T-helper 22 cell (primary cell): ENCODE results near the gene MICALL1.
"Not testable (repeated sequence)": the region's sequence is repeated elsewhere in the genome, so short reads cannot be mapped to it uniquely, and the experiment has no call there.

Experiments used
- DNase-seq: peaks from one replicate; pipeline ENCODE4 v3.0.0-alpha.2; 2020; ENCODE audit warnings: low read depth

MICALL1 gene

DNA sequence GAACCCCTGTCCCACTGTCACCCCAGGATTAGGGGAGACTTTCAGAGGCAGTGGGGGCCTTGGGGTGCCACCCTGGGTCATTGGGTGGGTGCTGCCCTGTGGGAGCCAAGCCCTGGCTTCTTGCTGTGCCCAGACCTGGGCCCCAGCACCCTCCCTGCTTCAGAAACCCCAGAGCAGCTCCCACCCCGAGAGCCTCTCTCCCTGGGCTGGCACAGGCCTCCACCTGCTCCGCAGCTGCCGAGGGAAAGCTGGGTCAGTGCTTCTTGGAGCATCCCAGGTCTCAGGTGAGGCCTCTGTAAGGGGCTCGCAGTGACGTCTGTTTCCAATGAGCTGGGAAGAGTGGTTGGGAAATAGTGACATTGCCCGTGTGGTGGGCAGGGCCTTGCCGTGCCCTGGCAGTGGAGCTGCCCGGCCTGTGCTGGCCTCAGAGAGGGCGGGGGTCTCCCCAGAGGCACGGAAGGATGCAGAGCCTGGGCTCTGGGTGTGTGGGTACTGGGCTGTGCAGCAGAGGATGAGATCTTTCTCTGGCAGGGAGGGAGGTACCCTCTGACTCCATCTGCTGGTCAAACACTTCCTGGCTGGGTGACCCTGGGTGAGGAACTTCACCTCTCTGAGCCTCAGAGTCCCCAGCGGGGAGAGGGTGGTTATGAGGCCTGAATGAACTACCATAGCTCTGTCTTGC is 24.3 kb downstream of the MICALL1 start:
- DNase-seq: no peak

DNA sequence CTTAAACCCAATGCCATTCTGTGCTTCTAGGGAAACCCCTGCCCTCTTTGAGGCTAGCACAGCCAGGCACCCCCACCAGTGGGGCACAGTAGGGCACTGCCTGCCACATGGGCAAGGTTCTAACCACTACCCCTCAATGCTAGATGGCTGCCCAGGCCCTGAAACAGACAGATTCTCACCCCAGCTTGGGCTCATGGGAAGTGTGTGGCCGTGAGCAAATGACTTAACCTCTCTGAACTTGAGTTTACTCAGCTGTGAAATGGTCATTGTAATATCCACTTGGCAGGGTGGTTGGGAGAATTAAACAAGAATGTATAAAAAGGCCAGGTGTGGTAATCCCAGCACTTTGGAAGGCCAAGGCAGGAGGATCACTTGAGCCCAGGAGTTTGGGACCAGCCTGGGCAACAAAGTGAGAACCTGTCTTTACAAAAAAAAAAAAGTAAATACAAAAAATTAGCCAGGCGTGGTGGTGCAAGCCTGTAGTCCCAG is 24.9 kb downstream of the MICALL1 start:
- no peak for DNase-seq

DNA sequence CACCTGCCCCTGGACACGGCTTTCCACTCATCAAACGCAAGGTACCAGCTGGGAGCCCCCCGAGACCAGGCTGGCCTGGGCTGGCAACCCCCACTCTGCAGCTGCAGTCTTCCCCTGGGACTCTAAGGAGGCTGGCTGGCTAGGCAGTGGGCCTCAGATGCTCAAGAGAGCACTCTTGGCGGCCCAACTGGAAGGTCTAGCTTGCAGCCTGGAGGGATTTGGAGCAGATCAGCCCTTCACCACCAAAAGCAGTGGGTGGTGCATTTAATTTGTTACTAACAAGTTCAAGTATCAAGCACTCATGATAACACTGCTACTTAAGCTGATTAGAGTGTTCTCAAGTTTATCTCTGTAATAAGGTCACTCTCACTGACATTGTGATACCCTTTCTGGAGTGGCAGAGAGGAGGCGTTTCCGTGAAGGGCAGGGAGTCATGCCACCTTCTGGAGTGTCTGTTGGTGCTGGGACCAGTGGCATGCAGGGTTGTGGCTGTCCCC is 25.8 kb downstream of the MICALL1 start:
- no peak for DNase-seq

DNA sequence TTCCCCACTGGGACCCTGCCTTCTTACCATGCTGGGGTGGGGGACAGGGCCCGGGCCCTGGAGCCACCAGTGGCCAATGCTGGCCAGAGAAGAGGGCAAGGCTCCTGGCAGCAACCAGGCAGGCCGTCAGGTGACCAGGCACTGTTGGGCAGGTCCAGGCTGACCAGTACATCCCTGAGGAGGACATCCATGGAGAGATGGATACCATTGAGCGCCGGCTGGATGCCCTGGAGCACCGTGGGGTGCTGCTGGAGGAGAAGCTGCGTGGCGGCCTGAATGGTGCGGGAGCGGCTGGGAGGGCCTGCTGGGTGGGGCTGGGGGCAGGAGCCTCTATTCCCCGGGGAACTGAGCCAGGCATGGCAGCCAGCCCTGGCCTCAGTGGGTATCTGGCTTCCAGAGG is 26.3 kb downstream of the MICALL1 start:
- DNase-seq: no peak

DNA sequence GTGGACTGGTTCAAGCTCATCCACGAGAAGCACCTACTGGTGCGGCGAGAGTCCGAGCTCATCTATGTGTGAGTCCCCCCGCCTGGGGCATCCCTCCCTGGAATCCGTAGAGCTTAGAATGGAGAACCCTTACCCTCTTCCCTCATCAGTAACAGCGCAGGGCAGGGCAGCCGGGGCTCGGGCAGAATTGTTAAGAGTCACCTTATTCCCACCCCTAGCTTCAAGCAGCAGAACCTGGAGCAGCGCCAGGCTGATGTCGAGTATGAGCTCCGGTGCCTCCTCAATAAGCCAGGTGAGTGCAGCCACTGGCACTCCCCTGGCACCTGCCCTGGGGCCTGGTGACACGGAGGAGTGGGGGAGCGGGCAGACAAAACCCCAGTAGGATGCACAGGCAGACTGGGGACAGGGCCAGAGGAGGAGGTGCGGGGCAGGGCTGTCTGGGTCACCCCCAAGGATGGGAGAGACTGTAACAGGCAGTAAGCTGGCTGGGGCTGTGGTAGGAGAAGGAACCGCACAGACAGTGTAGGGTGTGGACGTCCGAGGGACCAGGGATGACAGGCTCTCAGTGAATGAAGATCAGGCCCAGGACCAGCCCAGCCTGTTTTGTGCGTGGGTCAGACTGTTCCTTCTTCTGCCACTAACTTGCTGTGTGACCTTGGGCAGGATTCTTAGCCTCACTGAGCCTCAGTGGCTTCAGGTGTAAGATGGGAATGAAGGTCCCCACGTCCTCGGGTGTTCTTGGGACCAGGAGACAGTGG is 26.9 kb downstream of the MICALL1 start:
- DNase-seq: no peak

DNA sequence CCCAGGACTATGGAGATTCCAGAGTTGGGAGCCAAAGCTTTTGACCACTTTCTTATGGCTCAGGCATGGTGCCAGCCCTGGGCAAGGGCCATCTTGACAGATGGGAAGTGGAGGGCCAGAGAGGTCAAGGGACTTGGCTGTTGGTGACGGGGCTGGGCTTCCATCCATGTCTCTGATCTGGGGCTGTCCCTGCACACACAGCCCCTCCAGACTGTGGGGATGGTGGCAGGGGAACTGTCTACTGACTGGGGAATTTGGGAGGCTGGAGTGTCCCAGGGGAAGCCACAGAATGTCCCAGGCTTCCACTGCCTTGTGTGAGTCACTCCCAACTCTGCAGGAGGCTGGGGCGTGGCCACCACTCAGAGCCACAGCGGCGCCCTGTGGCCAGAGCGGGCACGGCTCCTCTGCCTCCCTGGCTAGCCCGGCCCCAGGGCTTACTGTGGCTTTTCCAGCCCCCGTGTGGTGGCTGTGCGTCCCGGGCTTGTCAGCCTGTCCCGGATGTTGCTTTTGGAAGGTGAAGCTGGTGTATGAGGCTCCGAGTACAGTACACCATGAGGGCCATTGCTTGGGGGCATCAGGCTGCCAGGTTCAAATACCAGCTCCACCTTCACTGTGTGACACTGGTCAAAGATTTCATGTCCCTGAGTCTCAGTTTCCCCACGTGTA is 27.7 kb downstream of the MICALL1 start:
- DNase-seq: peak; percentile 53

DNA sequence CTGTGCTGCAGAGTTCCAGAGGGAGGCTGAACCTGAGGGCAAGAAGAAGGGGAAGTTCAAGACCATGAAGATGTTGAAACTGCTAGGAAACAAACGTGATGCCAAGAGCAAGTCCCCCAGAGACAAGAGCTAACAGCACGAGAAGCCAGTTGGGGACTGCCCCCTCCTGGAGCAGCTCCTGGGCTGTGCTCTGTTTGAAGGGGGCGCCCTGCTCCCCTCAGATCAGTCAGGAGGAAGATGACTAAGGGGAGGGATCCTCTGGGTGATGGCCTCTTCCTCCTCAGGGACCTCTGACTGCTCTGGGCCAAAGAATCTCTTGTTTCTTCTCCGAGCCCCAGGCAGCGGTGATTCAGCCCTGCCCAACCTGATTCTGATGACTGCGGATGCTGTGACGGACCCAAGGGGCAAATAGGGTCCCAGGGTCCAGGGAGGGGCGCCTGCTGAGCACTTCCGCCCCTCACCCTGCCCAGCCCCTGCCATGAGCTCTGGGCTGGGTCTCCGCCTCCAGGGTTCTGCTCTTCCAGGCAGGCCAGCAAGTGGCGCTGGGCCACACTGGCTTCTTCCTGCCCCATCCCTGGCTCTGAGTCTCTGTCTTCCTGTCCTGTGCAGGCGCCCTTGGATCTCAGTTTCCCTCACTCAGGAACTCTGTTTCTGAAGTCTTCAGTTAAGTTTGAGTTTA is 34.7 kb downstream of the MICALL1 start:
- DNase-seq: no peak

DNA sequence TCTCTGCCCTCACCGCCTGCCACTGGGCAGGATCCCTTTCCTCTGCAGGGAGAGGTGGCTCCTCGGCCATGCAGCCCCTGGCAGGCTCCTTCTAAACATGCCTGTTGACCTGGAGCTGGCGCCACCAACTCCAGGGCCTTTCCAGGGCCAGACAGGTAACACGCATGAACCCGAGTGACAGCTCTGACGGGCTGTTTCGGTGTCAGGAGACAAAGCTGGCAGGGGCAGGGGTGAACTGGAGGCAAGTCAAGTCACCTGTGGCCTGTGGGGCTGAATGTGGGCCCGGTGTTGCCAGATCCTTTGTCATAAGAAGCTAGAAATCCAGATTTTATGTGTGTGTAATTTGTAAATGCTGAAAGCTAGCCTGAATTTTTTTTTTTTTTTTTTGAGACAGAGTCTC is 36.0 kb downstream of the MICALL1 start:
- DNase-seq: no peak

DNA sequence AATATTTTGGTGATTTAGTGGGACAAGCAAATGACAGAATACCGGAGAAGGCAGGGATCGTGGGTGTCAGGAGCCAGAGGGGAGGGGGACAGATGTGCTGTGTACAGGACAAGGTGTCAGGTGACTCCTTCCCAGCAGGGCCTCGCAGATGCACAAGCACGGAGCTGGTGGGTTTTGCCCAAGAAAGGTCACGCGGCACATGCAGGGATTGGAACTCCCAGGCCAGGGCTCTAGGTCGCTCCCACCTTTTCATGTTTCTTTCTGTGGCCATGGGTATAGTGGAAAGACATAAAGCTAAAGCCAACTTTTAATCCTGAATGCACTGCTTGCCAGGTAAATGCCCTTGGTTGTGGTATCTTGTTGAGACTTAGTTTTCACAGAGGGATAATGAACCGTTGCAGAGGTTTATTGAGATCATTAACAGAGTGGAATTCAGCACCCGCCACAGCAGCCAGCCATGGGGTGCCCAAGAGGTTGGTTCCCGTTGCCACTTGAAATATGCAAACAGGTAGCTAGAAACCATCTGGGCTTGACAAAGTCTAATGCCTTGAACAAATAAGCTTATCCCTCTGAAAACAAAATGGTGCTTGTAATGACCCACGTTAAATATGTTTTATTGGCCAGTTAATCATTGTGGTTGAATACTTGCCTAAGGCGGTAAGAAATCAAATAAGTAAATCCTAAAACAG is 37.2 kb downstream of the MICALL1 start:
- no peak for DNase-seq

DNA sequence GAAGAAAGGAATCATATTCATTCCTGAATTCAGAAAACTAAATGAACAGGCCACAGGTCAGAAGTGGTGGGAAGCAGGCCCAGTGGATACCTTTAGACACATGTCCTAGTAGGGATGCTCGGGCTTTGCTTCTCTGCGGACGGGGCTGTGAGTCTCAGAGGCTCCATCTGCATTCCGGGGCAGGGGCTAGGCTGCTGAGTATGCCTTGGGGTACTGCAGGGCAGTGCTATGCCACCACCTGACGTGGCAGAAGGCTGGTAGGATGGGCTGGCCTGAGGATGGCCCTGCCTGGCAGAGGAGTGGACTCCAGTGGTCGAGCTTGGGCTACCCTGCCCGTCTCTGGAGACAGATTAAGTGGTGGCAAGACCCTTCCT is 37.7 kb downstream of the MICALL1 start:
- no peak for DNase-seq

DNA sequence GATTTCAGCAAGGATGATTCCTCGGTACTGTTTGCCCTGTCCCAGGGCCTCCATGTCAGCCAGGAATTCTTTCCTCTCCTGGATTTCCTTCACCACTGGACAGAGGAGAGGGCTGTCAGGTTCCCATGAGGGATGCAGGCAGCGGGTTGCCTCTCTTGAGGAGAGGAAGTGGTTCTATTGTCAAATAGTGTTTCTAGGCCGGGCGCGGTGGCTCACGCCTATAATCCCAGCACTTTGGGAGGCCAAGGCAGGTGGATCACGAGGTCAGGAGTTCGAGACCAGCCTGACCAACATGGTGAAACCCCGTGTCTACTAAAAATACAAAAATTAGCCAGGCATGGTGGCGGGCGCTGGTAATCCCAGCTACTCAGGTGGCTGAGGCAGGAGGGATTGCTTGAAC is 38.3 kb downstream of the MICALL1 start:
- DNase-seq: not testable (repeated sequence)

DNA sequence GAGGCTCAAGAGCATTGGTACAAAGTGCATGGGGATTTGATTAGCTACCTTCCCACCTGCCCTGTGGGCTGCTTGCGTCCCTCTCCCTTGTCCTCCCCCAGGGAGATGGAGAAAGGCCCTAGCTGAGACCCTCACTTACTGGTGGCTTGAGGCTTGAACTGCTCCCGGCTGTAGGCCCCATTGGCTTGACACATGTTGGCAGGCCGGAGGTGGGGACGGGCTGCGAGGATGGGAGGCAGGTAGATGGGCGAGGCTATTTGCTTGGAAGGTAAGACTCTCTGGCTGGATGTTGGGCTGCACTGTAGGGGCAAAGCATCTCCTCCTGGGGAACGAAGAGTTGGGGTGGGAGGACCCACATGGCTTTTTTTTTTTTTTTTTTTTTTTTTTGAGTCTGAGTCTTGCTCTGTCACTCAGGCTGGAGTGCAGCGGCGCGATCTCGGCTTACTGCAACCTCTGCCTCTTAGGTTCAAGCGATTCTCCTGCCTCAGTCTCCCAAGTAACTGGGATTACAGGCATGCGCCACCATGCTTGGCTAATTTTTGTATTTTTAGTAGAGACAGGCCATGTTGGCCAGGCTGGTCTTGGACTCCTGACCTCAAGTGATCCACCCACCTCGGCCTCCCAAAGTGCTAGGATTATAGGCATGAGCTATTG is 41.2 kb downstream of the MICALL1 start:
- DNase-seq: not testable (repeated sequence)

DNA sequence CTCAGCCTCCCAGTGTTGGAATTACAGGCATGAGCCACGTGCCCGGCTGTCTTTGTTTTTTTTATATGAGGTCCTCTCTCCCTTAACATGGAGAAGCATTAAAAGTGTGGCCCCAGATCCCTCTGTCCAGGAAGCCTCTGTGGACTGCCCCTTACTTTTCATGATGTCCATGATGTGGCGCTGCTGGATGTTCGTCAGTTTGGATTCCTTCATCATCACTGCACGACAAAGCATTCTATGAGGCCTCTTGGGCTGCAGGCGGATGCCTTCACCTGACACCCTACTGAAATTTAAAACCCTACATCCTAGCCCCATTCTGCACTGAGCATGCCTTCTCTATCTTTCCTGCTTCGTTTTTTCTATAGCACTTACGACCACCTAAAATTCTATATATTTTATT is 45.2 kb downstream of the MICALL1 start:
- DNase-seq: no peak

DNA sequence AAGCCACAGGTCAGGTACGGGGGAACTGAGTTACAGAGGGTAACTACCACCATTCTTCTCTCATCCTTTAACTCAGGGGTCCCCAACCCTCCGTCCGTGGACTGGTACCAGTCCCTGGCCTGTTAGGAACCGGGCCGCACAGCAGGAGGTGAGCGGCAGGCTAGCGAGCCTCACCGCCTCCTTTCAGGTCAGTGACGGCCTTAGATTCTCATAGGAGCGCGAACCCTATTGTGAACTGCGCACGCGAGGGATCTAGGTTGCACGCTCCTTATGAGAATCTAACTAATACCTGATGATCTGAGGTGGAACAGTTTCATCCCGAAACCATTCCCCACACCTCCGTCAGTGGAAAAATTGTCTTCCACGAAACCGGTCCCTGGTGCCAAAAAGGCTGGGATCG is 46.5 kb downstream of the MICALL1 start:
- DNase-seq: not testable (repeated sequence)

DNA sequence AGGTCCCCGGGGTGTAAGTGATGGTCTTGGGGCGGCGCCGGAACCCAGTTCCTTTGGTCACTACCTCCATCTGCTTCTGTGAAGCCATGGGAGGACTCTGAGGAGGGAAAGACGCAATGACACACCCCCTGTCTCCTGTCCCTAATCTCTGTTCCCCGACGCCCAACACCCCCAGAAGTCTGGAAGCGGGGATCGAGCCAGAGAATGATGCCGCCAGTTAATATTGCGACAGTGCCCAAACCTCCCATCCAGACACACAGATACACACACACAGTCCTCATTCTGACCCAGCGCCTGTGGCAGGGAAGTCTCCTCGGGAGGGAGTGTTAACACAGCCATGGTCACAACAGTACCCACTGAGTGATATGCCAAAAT is 47.0 kb downstream of the MICALL1 start:
- DNase-seq: no peak

DNA sequence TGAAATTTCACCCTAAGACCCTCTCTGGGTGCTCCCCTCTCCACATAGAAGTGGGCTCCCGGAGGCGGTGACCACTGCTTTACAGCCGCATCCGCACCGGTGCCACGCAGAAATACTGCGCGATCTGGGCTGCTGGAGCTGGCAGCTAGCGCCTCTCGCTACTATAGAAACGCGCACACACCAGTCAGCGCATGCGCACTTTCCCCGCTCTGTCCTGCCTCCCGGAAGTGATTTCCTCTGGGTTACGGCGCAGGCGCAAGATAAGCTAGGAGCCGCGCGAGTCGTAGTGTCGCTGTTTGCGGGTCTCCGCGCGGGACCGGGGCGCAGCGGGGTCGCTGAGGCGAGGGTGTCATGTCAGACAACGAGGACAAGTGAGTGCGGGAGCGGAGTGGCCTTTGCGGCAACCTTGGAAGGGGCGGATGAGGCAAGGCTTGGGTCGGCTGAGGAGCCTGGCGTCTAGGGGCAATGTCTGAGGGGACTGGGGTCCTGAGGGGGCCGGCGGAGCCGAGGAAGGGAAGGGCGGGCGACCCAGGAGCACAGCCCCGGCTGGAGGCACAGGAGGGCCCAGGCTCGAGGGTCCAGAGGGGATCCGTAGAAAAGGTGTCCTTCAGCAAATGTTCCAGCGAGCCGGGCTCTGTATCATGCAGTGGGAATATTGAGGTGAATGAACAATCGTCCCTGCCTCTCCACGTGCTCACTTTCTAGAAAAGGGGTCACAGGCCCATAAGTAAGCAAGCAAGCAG is 47.5 kb downstream of the MICALL1 start, which contains the start of the genes C22orf23 and POLR2F:
TSS of gene C22orf23 (minus strand) at position 165 of the 743 bp plus-strand sequence. CDS start 452 bp downstream, outside the sequence.
TSS of gene POLR2F (plus strand) at position 263 of the 743 bp plus-strand sequence. CDS start at position 352, 89 bp downstream.
- peak; percentile 91 for DNase-seq

DNA sequence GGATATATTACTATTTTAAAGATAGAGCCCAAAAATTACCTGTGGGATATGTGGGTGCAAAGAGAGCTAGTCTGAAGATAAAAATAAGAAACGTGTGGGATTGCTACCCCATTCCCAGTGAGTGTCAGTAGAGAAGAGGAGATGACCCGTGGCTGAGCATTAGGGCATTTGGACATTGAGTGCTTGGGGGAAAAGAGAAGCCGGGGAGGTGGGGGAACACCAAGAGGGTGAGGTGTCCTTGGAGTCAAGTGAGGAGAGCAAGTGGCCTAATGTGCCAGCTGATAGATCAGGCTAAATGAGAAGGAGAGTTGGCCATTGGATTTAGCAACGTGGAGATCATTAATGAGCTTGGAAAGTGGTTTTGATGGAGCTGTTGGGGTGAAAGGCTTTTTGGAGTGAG is 48.6 kb downstream of the MICALL1 start:
- DNase-seq: no peak

DNA sequence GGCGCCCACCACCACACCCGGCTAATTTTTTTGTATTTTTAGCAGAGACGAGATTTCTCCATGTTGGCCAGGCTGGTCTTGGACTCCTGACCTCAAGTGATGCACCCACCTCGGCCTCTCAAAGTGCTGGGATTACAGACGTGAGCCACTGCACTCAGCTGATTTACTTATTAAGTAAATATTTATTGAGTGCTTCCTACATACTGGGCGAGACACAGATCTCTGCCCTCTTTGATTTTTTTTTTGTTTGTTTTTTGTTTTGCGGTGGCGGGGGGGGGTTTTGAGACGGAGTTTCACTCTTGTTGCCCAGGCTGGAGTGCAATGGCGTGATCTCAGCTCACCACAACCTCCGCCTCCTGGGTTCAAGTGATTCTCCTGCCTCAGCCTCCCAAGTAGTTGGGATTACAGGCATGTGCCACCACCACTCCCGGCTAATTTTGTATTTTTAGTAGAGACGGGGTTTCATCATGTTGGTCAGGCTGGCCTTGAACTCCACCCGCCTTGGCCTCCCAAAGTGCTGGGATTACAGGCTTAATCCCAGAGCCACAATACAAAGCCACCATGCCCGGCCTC is 49.8 kb downstream of the MICALL1 start:
- not testable (repeated sequence) for DNase-seq

DNA sequence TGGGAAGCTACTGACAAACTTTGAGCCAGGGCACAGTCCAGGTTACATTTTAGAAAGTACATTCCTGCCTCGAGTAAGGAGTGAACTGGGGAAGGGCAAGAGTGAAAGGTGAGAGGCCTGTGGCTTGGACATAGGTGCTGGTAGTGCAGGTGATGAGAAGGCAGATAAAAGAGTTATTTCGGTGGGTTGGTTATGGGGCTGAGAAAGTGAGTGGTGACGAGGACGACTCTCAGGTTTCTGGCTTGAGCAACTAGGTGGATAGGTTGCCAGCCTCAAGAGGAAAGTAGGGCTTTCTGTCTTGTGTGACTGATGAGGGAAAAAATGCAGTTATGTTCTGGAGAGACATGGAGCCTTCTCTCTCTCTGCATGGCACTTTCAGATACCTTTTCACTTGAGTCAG is 51.1 kb downstream of the MICALL1 start:
- no peak for DNase-seq
